ENCODE measurements around the gene AGBL5. TPM values are rescaled to one million over a fixed set of nuclear protein-coding genes. Genes with fewer than 3 reads are reported as not detected.

The AGBL5 gene
- total RNA-seq, 1 donor, result 17.5 TPM

DNA sequence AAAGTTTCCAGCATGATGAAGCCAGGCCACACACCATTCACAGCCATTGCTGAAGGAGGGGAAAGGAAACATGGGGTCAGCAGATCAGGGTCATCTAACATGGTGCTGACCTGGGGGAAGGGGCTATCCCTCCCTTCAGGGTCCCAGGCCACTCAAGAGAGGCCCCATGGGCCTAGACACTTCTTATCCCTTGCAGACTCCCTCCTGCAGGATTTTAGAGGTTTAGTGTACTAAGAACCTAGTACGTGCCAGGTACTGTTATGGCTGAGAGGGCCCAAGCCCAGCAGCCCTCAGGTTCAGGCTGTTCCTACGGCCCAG is 43.9 kb downstream of the AGBL5 start:
- TF ChIP-seq, protein P1, sequence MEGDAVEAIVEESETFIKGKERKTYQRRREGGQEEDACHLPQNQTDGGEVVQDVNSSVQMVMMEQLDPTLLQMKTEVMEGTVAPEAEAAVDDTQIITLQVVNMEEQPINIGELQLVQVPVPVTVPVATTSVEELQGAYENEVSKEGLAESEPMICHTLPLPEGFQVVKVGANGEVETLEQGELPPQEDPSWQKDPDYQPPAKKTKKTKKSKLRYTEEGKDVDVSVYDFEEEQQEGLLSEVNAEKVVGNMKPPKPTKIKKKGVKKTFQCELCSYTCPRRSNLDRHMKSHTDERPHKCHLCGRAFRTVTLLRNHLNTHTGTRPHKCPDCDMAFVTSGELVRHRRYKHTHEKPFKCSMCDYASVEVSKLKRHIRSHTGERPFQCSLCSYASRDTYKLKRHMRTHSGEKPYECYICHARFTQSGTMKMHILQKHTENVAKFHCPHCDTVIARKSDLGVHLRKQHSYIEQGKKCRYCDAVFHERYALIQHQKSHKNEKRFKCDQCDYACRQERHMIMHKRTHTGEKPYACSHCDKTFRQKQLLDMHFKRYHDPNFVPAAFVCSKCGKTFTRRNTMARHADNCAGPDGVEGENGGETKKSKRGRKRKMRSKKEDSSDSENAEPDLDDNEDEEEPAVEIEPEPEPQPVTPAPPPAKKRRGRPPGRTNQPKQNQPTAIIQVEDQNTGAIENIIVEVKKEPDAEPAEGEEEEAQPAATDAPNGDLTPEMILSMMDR (IDR thresholded peaks at IDR 0.05; ENCODE audit: insufficient read depth, low read length), result no peak
- no peak for DNase-seq (ENCODE audit: low read depth)
- no peak overlapping the region for H3K4me3 ChIP-seq (ENCODE audit: low read depth, low read length)

DNA sequence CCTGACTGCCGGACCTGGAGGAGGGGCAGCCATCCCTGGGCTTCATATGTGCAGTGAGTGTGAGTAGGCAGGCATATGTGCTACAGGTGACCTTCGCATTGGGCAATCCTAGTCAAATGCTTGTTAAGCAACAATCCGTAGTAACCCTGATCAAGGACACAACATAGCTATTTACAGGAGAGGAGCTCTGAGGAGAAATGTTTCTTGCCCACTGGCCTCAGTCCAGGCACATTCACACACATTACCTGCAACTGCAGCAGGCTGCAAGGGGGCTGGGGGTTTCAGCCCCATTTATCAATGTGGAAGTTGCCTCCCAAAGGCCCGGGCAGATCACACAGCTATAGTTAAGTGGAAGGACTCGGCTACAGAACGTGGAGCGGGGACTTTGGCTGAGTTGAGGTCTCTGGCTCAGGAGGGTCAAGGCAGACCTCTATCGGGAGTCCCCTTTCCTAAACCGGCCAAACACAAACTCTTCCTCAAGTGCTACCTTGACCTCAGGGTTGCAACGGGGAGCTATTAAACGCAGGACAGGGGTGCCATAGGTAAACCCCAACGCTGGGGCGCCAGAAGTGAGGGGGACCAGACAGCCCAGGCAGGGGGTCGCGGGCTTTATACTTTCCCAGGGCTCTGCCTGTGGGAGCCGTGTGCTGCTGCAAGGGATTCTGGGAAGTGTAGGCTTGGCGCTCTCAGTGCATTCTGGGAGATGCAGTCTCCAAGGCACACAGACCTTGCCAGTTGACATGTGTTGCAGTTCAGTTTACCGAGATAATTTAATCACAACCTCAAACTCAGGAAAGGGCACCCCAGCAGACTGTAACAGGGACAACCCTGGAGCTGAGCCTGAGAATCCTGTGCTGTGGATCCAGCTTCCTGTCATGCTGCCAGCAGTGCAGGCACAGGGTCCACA is 44.5 kb downstream of the AGBL5 start:
- peak; percentile 64 for DNase-seq (ENCODE audit: low read depth)
- TF ChIP-seq, protein P1 (IDR thresholded peaks at IDR 0.05; ENCODE audit: insufficient read depth, low read length), result no peak
- H3K4me3 ChIP-seq (ENCODE audit: low read depth, low read length), result no peak overlapping the region

DNA sequence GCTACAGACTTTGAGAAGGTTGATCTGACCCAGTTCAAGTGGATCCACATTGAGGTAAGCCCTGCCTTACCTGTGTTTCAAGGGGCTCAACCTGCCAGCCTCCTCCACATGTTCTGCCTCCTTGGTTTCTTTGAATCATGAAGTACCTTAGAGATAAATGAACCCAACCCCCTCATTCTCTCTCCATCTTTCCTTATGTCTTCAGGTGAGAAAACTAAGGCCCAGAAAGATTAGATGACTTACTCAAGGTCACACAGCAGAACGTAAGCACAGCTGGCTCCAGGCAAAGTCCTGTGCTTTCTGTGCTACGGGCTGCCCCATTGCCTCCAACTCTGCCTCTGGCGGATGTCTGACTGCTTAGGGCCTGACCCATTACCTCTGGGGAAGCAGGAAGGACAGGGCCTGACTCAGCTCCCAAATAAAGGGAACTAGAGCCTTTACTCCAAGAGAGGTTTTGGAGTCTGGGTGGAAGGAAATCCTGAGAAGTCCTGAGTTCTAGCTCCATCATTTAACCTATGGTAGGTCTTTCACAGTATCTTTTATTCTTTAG is 45.4 kb downstream of the AGBL5 start:
- TF ChIP-seq, protein P1 (IDR thresholded peaks at IDR 0.05; ENCODE audit: insufficient read depth, low read length), result no peak
- no peak for DNase-seq (ENCODE audit: low read depth)

DNA sequence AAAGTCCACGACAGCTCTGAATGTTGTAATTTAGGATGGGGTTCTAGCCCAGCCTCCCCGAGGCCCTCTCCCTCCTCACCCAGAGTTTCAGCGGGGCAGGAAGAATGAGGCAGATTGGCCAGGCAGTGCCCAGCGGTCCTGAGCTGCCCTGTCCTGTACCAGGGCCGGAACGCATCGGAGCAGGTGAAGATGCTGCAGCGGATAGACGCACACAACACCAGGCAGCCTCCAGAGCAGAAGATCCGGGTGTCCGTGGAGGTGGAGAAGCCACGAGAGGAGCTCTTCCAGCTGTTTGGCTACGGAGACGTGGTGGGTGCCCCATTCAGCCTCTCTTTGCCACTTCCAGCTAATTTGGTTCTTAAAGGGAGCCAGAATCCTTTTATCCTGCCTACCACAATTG is 45.9 kb downstream of the AGBL5 start:
- TF ChIP-seq, protein P1 (IDR thresholded peaks at IDR 0.05; ENCODE audit: insufficient read depth, low read length), result no peak
- H3K4me3 ChIP-seq (ENCODE audit: low read depth, low read length), result no peak overlapping the region

More for the DNA sequence above, 45.4 kb downstream of the AGBL5 start:
- H3K4me3 ChIP-seq (ENCODE audit: low read depth, low read length), result no peak overlapping the region

DNA sequence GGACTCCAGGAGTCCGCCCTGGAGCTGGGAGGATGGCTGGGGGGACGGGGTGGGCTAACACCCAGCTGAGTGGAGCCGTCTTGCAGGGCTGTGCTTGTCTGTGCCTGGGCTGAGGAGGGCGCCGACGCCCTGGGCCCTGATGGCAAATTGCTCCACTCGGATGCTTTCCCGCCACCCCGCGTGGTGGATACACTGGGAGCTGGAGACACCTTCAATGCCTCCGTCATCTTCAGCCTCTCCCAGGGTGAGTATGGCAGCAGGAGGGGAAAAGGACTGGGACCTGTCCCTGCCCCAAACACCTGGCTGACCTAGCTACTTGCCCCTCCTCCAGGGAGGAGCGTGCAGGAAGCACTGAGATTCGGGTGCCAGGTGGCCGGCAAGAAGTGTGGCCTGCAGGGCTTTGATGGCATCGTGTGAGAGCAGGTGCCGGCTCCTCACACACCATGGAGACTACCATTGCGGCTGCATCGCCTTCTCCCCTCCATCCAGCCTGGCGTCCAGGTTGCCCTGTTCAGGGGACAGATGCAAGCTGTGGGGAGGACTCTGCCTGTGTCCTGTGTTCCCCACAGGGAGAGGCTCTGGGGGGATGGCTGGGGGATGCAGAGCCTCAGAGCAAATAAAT is 48.0 kb downstream of the AGBL5 start:
- DNase-seq (ENCODE audit: low read depth), result no peak
- H3K4me3 ChIP-seq (ENCODE audit: low read depth, low read length), result no peak overlapping the region
- TF ChIP-seq, protein P1 (IDR thresholded peaks at IDR 0.05; ENCODE audit: insufficient read depth, low read length), result no peak

More for the DNA sequence above, 45.9 kb downstream of the AGBL5 start:
- DNase-seq (ENCODE audit: low read depth), result no peak

DNA sequence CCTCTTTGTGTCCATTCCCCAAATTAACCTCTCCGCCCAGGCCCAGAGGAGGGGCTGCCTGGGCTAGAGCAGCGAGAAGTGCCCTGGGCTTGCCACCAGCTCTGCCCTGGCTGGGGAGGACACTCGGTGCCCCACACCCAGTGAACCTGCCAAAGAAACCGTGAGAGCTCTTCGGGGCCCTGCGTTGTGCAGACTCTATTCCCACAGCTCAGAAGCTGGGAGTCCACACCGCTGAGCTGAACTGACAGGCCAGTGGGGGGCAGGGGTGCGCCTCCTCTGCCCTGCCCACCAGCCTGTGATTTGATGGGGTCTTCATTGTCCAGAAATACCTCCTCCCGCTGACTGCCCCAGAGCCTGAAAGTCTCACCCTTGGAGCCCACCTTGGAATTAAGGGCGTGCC is 48.6 kb downstream of the AGBL5 start:
- TF ChIP-seq, protein P1 (IDR thresholded peaks at IDR 0.05; ENCODE audit: insufficient read depth, low read length), result no peak
- H3K4me3 ChIP-seq (ENCODE audit: low read depth, low read length), result no peak overlapping the region
- DNase-seq (ENCODE audit: low read depth), result no peak

Data from fibroblast of the aortic adventitia (primary cell).